Caki2 (cell line): ENCODE results near the gene RHBDF1. TPM values are rescaled to one million over a fixed set of nuclear protein-coding genes. Genes with fewer than 3 reads are reported as not detected.

Source experiments
- DNase-seq: peaks from one replicate; pipeline ENCODE4 v3.0.0-alpha.2; 2015; ENCODE audit warnings: low read depth
- in situ Hi-C: cut with HindIII; loops from 2 replicates; pipeline ENCODE4 v1.10.0; 2016; ENCODE audit warnings: low sequenced_read_pairs, low pct_unique_long_range_greater_than_20kb, mixed read lengths
- total RNA-seq: library from RNA; depleted of rRNA; stranded (reverse); fragments of >200 nt; shearing (Covaris generic); gene quantifications from 2 replicates; pipeline ENCODE4 v1.2.3, GENCODE V29; 2014; ENCODE audit warnings: low replicate concordance

Gene RHBDF1
- total RNA-seq, 1 experiment from 2014 or later: 19.5 TPM

DNA sequence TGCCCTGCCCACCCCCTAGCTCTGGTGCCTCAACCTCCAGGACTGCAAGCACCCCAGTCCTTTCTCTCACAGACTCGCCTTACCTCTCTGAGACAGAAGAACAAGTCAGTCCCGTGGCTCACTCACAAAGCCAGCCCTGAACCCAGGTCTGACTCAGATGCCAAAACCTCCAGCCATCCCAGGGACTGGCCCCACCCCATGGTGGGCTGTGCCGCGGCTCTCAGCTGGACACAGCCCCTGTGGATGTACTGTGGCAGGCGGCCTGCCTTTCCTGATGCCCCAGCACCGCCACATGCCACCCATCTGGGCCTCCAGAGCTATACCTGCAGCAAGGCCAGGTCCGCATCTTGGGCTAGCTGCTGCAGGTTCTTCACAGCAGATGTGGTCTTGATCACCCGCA lies 25.4 kb upstream of the RHBDF1 start:
- in situ Hi-C loops: no loop called here
- DNase-seq: no peak

GRCh38 chr16:96935-97381 lies 24.5 kb upstream of the RHBDF1 start:
- DNase-seq: peak; percentile 85
- in situ Hi-C loops: no loop called here

DNA sequence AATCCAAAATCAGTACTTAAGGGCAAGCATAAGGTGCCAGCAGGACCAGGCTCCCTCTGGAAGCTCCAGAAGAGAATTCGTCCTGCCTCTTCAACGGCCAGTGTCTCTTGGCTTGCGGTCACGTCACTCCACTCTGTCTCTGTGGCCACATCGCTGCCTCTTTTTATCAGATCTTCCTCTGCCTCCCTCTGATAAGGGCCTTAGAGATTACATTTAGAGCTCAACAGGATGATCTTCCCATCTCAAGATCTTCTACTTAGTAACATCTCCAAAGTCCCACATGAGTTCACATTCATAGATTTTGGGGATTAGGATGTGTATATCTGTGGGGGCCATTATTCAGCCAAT lies 22.5 kb upstream of the RHBDF1 start:
- in situ Hi-C loops: no loop called here
- no peak for DNase-seq

- in situ Hi-C loops: no loop called here
- DNase-seq: no peak
These were observed 20.3 kb upstream of the RHBDF1 start for GRCh38 chr16:92431-93339.

GRCh38 chr16:91484-91883 lies 19.1 kb upstream of the RHBDF1 start:
- in situ Hi-C loops: no loop called here

DNA sequence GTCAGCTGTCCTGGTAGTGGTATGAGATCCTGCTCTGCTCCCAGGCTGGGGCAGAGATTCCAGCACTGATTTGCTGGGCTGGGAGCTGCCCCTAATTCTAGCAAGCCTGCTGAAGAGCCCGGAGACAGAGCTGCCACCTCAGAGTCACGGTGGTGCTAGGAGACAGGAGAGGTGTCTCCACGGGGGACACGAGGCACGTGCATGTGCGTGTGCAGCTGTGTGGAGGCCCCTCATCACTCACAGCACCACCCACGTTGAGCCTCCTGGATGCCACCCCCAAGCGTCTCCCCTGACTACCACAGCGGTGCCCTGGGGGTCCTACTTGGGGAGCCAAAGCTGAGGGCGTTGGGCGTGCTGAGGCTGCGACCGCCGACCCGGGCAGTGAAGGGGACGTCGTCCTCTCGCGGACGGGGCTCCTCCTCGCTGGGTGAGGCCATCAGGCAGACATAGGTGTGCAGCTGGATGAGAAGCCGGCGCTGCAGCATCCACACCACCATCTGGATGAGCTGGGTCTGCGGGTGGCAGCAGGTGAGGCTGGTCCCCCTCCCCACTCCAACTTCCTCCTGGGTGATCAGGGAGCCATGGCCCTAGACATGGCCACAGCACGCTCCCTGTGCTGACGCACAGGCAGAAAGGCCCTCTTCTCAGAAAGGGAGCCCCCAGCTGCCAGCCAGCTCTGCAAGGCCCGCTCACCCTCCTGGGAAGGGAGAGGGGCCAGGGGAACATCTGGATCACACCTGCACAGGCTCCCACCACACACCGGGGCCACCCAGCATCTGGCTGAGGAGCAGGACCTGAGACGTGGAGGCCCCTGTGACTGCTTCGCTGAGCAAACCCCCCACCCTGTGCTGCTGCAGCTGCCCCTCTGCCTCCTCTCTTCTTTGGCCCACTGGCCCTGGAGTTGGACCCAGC lies 17.2 kb upstream of the RHBDF1 start:
- in situ Hi-C loops: no loop called here
- no peak for DNase-seq

More at GRCh38 chr16:91484-91883, 19.1 kb upstream of the RHBDF1 start:
- no peak for DNase-seq

GRCh38 chr16:88613-89012 lies 16.2 kb upstream of the RHBDF1 start:
- in situ Hi-C loops: no loop called here

DNA sequence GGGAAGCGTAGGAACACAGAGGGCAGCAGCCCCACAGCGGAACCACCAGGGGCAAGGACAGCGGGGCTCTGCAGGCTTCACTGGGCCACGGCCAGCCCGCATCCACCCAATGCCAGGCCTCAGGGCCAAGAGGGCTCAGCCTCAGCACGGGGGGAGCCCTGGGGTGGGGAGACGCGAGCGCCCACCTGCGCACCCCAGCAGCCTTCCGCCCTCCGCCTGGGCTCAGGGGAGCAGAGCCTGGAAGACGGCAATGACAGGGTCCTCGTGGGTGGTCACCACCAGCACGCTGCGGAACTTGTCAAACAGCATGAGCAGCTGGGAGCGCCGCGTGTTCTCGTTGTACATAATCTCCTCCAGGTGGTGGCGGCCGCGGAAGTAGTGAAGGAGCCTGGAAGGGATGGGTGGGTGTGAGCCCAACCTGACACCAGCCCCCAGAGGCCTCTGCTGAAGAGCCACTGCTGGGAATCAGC lies 14.1 kb upstream of the RHBDF1 start:
- DNase-seq: no peak
- in situ Hi-C loops: no loop called here

More at GRCh38 chr16:88613-89012, 16.2 kb upstream of the RHBDF1 start:
- no peak for DNase-seq

- in situ Hi-C loops: no loop called here
- no peak for DNase-seq
These were observed 13.4 kb upstream of the RHBDF1 start for GRCh38 chr16:85865-86264.

GRCh38 chr16:85407-85782 lies 13.0 kb upstream of the RHBDF1 start:
- in situ Hi-C loops: no loop called here
- DNase-seq: no peak

- in situ Hi-C loops: no loop called here
- peak; percentile 96 for DNase-seq
These were observed 12.4 kb upstream of the RHBDF1 start for GRCh38 chr16:84718-85406.

DNA sequence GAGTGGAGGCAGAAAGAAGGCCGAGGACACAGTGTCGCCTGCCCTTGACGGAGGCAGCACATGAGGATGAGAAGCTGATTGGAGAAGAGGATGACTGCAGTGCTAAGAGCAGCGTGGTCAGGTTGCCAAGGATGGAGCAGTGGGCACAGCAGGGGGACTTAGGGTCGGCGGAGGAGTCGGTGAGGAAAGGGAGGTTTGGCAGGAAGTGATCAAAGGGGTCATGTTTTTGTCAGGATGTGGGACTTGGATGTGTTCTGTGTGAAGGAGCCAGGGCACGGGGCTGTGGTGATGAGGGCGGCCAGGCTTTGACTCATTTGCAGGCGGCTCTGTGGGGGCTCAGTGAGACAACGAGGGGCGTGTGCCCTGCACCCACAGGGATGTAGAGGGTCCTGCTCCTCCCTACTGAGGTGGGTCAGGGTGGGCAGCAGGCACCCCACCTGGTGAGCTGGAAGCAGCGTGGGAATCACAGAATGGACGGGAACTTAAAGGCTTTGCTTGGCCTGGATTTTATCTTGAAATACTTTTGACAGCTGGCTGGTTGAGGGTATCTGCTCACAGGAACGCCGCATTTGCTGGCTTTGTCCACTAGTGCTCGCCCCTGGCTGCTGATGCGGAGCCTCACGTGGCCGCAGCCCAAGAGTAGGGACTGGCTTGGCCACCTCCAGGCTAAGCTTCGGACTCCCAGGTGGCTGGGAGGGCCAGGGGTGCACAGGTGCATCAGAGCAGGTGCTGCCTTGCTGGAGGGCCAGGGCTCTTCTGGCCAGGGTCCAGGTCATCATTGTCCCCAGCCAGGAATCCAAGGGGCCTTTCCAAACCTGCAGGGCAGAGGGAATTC lies 11.6 kb upstream of the RHBDF1 start:
- DNase-seq: no peak
- in situ Hi-C loops: no loop called here

DNA sequence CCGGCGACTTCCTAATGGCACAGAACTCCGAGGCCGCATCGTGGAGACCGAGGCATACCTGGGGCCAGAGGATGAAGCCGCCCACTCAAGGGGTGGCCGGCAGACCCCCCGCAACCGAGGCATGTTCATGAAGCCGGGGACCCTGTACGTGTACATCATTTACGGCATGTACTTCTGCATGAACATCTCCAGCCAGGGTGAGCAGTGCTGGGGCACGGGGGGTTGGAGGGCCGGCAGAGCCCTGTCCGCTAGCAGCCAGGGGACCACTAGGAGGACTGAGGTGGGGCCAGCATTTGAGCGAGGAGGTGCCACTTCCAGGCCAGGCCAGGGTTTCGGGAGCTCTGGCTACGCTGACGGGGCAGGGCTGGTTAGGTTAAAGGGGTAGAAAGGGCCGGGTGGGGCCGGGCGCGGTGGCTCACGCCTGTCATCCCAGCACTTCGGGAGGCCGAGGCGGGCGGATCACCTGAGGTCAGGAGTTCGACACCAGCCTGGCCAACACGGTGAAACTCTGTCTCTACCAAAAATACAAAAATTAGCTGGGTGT lies 10.7 kb upstream of the RHBDF1 start:
- in situ Hi-C loops: no loop called here
- DNase-seq: no peak

DNA sequence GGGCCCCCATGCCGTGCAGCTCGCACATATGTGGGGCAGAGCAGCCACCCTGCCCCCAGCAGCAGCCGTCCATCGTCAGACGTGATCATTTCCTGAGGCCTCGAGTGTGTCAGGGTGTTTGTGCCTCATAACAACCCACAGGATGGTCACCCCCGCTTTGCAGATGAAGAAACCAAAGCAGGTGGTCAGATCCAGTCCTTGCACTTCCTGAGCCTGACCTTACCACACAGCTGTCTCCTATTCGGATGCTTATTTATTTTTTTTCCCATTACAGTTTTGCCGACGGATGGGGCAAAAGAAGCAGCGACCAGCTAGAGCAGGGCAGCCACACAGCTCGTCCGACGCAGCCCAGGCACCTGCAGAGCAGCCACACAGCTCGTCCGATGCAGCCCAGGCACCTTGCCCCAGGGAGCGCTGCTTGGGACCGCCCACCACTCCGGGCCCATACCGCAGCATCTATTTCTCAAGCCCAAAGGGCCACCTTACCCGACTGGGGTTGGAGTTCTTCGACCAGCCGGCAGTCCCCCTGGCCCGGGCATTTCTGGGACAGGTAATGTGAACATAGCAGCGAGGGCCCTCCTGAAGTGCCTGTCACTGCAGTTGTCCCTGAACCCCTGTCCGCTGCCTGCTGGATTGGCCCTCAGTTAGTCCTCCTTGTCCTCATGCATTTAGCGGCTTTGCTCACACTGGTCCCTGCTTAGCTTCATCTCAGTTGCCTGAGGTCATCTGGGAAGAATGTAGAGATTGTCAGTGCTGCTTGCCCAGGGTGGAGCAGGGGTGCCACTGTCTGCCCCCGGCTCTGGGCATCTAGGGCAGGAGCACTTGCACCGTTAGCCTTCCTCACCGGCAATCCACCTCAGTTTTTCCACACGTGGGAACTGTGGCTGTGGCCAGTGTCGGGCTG lies 7.0 kb upstream of the RHBDF1 start:
- in situ Hi-C loops: no loop called here
- DNase-seq: no peak

DNA sequence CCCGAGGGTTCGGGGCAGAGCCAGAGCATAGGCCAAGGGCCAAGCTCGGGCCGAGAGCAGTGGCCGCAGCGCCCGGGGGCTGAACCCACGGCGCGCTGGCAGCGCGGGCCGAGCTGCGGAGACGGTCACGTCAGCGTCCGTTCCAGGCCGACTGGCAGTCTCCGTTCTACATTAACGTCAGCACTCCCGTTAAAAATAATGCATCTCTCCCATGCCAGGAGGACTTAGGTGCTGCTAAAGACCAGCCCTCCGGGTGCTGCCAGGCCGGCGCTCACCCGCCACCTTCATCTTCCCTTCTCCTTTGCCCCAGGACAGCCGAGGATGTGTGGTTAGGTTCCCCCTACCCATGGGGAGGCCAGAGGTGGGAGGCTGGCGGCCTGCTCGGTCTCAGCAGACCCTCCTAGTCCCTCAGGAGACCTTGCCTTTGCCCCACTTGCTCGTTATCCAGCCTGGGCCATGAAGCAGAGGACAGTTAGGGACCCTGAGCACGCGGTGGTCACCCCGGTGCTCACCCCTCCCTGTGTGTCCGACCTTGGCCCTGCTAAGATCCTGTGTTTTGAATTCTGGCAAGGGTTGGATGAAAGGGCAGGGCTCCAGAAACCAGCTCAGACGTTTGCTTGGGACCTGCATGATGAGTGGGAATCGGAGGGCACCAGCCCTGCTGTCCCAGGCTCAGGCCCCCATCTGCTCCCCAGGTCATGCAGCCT lies 6.2 kb upstream of the RHBDF1 start:
- in situ Hi-C loops: no loop called here

DNA sequence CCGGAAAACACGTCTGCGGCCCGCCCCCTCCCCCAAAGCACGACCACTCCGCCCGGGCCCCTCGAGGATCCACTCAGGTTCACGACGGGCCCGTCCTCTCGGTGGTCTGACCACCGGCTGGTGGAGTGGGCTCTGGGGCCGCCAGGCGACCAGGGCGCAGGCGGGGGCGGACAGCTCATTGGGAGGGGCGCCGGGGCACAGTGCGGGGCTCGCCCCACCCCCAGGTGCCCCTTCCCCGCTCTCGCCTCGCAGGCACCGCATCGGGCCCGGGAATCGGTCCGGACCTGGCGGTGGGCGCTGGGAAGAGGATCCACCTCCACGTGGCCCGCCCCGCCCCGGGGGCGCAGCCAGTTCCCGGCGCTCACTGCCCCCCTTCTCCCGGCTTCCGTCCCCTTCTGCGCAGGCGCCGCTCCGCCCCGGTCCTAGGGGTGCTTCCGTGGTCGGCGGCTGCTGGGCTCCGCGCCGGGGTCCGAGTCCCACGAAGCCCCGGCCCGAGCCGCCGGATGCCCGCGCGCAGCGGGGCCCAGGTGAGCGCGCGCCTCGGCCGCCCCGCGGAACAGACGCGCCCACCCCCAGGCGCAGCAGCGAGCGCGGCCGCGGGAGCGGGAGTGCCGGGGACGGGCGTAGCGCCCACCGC lies 5.5 kb upstream of the RHBDF1 start, which contains the start of gene MPG:
MPG (plus strand) TSS at position 419 of the 637 bp plus-strand sequence; CDS start at position 504, 85 bp downstream.
- DNase-seq: peak; percentile 72

More for the DNA sequence above, 6.2 kb upstream of the RHBDF1 start:
- no peak for DNase-seq

More for the DNA sequence above, 5.5 kb upstream of the RHBDF1 start, which contains the start of gene MPG:
- in situ Hi-C loops: no loop called here
